ENCODE measurements around the gene MPPED1. TPM values are rescaled to one million over a fixed set of nuclear protein-coding genes. Genes with fewer than 3 reads are reported as not detected.

The MPPED1 gene
- polyA plus RNA-seq, 1 of the 3 experiments (the other 2 are of a cell fraction), result 0.03 TPM

DNA sequence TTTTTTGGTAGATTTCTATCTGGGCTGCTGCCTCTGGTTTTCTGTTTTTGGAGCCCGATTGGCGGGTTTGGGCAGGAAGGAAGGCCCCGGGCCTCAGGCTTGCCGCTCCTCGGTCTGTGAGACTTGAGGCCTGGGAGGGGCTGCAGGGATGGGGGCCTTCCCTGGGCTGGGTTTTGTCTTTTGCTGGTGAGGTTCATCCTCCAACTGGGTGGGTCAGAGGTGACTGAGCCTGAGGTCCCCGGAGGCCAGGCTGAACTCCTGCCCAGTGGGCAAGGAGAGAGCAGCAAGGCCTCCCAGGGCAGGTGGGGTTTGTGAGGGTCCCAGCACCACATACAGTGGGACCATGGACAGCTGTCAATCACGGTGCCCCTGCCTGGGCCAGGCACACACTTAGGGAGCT, 15.0 kb downstream of the MPPED1 start:
- no peak for DNase-seq
- H3K4me2 ChIP-seq, result no peak overlapping the region
- no peaks in the 10 kb centered on the region for H3F3A ChIP-seq (replicated peaks; ENCODE audit: insufficient read depth)
- H2AFZ ChIP-seq (ENCODE audit: low read depth), result no peak overlapping the region
- WGBS (ENCODE audit: low lambda C conversion rate), result no CpG with 5 or more reads among the region's 7 CpGs
- H3K9ac ChIP-seq, result no peak overlapping the region
- H3K36me3 ChIP-seq (replicated peaks in 1 of 2; ENCODE audit: control insufficient read depth in 1 of 2, insufficient read depth in 2 of 2, low read length in 1 of 2), result no peaks in the 10 kb centered on the region
- no peaks in the 10 kb centered on the region for H3K9me2 ChIP-seq
- no peaks in the 10 kb centered on the region; a peak in 1 of 4 replicates for H3K4me1 ChIP-seq (ENCODE audit: control insufficient read depth in 1 of 2, insufficient read depth in 2 of 2, low read depth in 1 of 2, low read length in 1 of 2)
- no peaks in the 10 kb centered on the region for H4K20me1 ChIP-seq (ENCODE audit: insufficient read depth)
- H3K27me3 ChIP-seq (ENCODE audit: insufficient read depth), result no peaks in the 10 kb centered on the region
- POLR2A ChIA-PET, result no interaction called here
- H3K9me3 ChIP-seq, result no peaks in the 10 kb centered on the region
- no peak for TF ChIP-seq RFX5 (IDR thresholded peaks at IDR 0.05; ENCODE audit: low read length)
- no peak for TF ChIP-seq TAF1 (IDR thresholded peaks at IDR 0.05; ENCODE audit: borderline replicate concordance, low read depth, low read length)
- no peak for TF ChIP-seq FOSL2 (IDR thresholded peaks at IDR 0.05; ENCODE audit: borderline replicate concordance, low read depth)
- no peak for TF ChIP-seq ELF1 (IDR thresholded peaks at IDR 0.05)
- TF ChIP-seq, protein P1, sequence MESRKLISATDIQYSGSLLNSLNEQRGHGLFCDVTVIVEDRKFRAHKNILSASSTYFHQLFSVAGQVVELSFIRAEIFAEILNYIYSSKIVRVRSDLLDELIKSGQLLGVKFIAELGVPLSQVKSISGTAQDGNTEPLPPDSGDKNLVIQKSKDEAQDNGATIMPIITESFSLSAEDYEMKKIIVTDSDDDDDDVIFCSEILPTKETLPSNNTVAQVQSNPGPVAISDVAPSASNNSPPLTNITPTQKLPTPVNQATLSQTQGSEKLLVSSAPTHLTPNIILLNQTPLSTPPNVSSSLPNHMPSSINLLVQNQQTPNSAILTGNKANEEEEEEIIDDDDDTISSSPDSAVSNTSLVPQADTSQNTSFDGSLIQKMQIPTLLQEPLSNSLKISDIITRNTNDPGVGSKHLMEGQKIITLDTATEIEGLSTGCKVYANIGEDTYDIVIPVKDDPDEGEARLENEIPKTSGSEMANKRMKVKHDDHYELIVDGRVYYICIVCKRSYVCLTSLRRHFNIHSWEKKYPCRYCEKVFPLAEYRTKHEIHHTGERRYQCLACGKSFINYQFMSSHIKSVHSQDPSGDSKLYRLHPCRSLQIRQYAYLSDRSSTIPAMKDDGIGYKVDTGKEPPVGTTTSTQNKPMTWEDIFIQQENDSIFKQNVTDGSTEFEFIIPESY (IDR thresholded peaks at IDR 0.05; ENCODE audit: borderline replicate concordance, low read depth), result no peak
- no peak for TF ChIP-seq YY1 (IDR thresholded peaks at IDR 0.05; ENCODE audit: low read depth)
- TF ChIP-seq RCOR1 (IDR thresholded peaks at IDR 0.05; ENCODE audit: low read length), result no peak
- TF ChIP-seq, protein P2, sequence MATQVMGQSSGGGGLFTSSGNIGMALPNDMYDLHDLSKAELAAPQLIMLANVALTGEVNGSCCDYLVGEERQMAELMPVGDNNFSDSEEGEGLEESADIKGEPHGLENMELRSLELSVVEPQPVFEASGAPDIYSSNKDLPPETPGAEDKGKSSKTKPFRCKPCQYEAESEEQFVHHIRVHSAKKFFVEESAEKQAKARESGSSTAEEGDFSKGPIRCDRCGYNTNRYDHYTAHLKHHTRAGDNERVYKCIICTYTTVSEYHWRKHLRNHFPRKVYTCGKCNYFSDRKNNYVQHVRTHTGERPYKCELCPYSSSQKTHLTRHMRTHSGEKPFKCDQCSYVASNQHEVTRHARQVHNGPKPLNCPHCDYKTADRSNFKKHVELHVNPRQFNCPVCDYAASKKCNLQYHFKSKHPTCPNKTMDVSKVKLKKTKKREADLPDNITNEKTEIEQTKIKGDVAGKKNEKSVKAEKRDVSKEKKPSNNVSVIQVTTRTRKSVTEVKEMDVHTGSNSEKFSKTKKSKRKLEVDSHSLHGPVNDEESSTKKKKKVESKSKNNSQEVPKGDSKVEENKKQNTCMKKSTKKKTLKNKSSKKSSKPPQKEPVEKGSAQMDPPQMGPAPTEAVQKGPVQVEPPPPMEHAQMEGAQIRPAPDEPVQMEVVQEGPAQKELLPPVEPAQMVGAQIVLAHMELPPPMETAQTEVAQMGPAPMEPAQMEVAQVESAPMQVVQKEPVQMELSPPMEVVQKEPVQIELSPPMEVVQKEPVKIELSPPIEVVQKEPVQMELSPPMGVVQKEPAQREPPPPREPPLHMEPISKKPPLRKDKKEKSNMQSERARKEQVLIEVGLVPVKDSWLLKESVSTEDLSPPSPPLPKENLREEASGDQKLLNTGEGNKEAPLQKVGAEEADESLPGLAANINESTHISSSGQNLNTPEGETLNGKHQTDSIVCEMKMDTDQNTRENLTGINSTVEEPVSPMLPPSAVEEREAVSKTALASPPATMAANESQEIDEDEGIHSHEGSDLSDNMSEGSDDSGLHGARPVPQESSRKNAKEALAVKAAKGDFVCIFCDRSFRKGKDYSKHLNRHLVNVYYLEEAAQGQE (IDR thresholded peaks at IDR 0.05; ENCODE audit: low read depth, low read length), result no peak
- TF ChIP-seq, protein P3, sequence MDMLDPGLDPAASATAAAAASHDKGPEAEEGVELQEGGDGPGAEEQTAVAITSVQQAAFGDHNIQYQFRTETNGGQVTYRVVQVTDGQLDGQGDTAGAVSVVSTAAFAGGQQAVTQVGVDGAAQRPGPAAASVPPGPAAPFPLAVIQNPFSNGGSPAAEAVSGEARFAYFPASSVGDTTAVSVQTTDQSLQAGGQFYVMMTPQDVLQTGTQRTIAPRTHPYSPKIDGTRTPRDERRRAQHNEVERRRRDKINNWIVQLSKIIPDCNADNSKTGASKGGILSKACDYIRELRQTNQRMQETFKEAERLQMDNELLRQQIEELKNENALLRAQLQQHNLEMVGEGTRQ (IDR thresholded peaks at IDR 0.05; ENCODE audit: borderline replicate concordance, low read depth, low read length), result no peak
- TF ChIP-seq, protein P4, sequence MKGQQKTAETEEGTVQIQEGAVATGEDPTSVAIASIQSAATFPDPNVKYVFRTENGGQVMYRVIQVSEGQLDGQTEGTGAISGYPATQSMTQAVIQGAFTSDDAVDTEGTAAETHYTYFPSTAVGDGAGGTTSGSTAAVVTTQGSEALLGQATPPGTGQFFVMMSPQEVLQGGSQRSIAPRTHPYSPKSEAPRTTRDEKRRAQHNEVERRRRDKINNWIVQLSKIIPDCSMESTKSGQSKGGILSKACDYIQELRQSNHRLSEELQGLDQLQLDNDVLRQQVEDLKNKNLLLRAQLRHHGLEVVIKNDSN (IDR thresholded peaks at IDR 0.05; ENCODE audit: borderline replicate concordance, low read depth), result no peak
- no peak for TF ChIP-seq RAD21 (IDR thresholded peaks at IDR 0.05; ENCODE audit: low read length)
- TF ChIP-seq, protein P5, sequence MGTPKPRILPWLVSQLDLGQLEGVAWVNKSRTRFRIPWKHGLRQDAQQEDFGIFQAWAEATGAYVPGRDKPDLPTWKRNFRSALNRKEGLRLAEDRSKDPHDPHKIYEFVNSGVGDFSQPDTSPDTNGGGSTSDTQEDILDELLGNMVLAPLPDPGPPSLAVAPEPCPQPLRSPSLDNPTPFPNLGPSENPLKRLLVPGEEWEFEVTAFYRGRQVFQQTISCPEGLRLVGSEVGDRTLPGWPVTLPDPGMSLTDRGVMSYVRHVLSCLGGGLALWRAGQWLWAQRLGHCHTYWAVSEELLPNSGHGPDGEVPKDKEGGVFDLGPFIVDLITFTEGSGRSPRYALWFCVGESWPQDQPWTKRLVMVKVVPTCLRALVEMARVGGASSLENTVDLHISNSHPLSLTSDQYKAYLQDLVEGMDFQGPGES (IDR thresholded peaks at IDR 0.05; ENCODE audit: low read depth, low read length), result no peak
- no peak for TF ChIP-seq FOXM1 (IDR thresholded peaks at IDR 0.05; ENCODE audit: low read depth)
- TF ChIP-seq, protein P6, sequence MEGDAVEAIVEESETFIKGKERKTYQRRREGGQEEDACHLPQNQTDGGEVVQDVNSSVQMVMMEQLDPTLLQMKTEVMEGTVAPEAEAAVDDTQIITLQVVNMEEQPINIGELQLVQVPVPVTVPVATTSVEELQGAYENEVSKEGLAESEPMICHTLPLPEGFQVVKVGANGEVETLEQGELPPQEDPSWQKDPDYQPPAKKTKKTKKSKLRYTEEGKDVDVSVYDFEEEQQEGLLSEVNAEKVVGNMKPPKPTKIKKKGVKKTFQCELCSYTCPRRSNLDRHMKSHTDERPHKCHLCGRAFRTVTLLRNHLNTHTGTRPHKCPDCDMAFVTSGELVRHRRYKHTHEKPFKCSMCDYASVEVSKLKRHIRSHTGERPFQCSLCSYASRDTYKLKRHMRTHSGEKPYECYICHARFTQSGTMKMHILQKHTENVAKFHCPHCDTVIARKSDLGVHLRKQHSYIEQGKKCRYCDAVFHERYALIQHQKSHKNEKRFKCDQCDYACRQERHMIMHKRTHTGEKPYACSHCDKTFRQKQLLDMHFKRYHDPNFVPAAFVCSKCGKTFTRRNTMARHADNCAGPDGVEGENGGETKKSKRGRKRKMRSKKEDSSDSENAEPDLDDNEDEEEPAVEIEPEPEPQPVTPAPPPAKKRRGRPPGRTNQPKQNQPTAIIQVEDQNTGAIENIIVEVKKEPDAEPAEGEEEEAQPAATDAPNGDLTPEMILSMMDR (IDR thresholded peaks at IDR 0.05), result no peak
- TF ChIP-seq POLR2AphosphoS5 (IDR thresholded peaks at IDR 0.05; ENCODE audit: low read depth, low read length), result no peak
- TF ChIP-seq TEAD4 (IDR thresholded peaks at IDR 0.05; ENCODE audit: borderline replicate concordance, insufficient read depth), result no peak
- H3K4me3 ChIP-seq (ENCODE audit: low read depth in 2 of 2, low read length in 1 of 2), result no peak overlapping the region
- no peaks in the 10 kb centered on the region for H3K79me2 ChIP-seq (ENCODE audit: insufficient read depth)
- CTCF ChIA-PET, result no interaction called here
- no peak overlapping the region for H3K27ac ChIP-seq (ENCODE audit: low read depth in 2 of 2, low read length in 1 of 2)
